A673 (cell line): Measurements from ENCODE around the gene RPS21.

Experiments
- EZH2 ChIP-seq: fragments of 200-600 bp; sonication (generic); IDR thresholded peaks from 2 replicates; pipeline ENCODE4 v1.6.1; 2017; ENCODE audit warnings: borderline replicate concordance, low read depth, mild to moderate bottlenecking, mixed read lengths, antibody characterized with exemption, low read length; ENCODE audit not compliant: poor library complexity, severe bottlenecking
- TF ChIP-seq, protein P1 (sequence below): fragments of 300-800, 200-600 bp; sonication (generic); conservative IDR thresholded peaks from 2 replicates; pipeline ENCODE4 v1.5.1; 2017; ENCODE audit warnings: low read depth, mild to moderate bottlenecking, antibody characterized with exemption, low read length, moderate library complexity, mixed read lengths

DNA sequence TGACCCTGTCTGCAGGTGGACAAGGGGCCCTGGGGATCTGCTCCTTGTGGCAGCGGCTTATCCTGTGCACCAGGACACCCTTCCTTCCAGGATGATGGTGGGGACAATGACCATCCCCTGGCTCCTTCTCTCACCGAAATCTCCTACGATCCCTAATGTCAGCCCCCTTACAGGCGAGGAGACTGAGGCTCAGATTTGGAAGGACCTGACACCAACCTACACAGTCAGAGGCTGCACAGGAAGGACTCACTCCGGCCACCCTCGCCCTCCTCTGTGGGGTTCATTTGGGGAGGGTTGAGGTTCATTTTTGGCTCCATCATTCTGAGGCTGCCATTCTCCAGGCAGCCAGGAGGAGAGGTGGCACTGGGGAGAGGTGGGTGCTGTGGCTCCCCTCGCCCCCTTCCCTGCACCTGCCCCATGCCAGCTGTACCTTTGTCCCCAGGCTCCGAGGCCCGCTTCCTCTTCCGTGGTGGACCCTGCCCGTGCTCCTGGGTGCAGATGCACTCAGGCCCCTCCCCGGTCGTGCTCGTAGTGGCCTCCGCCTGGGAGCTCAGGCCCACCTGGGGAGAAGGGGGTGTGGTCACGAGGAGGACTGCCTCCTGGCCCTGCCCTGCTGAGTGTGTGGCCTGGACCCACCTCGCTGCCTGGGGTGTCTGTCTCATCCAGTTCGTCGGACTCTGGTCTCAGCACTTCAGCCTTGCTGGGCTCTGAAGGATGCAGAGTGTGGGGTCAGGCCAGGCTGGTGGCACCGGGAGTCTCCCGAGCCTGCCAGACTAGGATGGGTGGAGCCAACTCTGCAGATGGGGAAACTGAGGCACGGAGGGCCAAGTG, 25.5 kb downstream of the RPS21 start:
- TF ChIP-seq, protein P1, sequence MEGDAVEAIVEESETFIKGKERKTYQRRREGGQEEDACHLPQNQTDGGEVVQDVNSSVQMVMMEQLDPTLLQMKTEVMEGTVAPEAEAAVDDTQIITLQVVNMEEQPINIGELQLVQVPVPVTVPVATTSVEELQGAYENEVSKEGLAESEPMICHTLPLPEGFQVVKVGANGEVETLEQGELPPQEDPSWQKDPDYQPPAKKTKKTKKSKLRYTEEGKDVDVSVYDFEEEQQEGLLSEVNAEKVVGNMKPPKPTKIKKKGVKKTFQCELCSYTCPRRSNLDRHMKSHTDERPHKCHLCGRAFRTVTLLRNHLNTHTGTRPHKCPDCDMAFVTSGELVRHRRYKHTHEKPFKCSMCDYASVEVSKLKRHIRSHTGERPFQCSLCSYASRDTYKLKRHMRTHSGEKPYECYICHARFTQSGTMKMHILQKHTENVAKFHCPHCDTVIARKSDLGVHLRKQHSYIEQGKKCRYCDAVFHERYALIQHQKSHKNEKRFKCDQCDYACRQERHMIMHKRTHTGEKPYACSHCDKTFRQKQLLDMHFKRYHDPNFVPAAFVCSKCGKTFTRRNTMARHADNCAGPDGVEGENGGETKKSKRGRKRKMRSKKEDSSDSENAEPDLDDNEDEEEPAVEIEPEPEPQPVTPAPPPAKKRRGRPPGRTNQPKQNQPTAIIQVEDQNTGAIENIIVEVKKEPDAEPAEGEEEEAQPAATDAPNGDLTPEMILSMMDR, result no peak
- no peak for TF ChIP-seq EZH2
